OCI-LY1 (cell line): ENCODE measurements around the gene ATP6AP1.

Experiments used
- EZH2 ChIP-seq: fragments of 200-600 bp; sonication (generic), shearing (Covaris generic); IDR thresholded peaks from 2 replicates; pipeline ENCODE4 v1.8.0; 2017; ENCODE audit warnings: borderline replicate concordance, mixed run types, mild to moderate bottlenecking, antibody characterized with exemption, low read length, moderate library complexity, mixed read lengths
- TF ChIP-seq, protein P1 (sequence below): fragments of 200-600 bp; sonication (generic), shearing (Covaris generic); IDR thresholded peaks from 2 replicates; pipeline ENCODE4 v1.5.1; 2017; ENCODE audit warnings: mild to moderate bottlenecking, antibody characterized with exemption, low read length, moderate library complexity, mixed read lengths

- TF ChIP-seq, protein P1, sequence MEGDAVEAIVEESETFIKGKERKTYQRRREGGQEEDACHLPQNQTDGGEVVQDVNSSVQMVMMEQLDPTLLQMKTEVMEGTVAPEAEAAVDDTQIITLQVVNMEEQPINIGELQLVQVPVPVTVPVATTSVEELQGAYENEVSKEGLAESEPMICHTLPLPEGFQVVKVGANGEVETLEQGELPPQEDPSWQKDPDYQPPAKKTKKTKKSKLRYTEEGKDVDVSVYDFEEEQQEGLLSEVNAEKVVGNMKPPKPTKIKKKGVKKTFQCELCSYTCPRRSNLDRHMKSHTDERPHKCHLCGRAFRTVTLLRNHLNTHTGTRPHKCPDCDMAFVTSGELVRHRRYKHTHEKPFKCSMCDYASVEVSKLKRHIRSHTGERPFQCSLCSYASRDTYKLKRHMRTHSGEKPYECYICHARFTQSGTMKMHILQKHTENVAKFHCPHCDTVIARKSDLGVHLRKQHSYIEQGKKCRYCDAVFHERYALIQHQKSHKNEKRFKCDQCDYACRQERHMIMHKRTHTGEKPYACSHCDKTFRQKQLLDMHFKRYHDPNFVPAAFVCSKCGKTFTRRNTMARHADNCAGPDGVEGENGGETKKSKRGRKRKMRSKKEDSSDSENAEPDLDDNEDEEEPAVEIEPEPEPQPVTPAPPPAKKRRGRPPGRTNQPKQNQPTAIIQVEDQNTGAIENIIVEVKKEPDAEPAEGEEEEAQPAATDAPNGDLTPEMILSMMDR: no peak
- TF ChIP-seq EZH2: no peak
These were observed 54.8 kb downstream of the ATP6AP1 start for GRCh38 chrX:154483325-154483724.
